GM19372 (cell line): ENCODE data around the gene RMDN3.
A peak's percentile ranks its signal among the peaks of the same experiment; 100 is the strongest.

Source experiments
- ATAC-seq: cut with Tn5 transposase; IDR thresholded peaks from one replicate; pipeline ENCODE4 v1.9.1; 2021; ENCODE audit warnings: mild to moderate bottlenecking, low read depth, moderate library complexity; ENCODE audit not compliant: unreplicated experiment

Gene RMDN3

DNA sequence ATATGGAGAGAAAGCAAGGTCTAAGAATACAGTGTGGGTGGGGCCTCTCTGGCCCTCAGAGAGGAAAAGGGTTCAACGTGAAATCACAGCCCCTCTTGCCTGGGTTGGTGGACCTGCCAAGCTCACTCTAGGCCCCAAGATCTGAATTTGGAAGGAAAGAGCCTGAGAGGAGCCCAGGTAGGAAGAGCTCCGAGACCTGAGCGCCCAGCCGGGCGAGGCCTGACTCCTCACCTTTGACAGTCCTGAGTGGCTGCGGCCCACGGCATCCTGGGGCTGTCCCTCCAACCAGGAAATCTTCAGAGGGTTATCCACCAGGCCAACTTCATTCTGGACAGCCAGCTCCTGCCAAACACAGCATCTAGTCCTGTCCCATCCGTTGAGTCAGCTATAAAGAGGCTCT is 18.4 kb upstream of the RMDN3 start:
- no peak for ATAC-seq

DNA sequence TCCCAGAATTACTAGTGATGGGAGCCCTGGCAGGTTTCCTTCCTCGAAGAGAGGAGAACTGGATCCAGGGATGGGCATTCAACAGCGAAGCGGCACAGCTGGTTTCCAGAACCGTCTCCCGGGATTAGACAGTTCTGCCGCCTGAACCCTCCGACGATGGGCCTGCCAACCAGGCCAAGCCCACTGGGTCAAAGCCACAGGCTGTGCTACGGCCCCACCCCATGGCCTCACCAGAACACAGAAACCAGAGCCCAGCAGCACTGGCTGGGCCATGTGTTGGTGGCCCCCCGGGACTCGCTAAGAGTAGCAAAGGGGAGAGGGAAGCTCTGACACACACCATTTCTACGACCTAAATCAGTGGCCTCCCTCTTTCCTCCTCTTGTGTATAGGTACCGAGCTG is 17.0 kb upstream of the RMDN3 start:
- no peak for ATAC-seq

DNA sequence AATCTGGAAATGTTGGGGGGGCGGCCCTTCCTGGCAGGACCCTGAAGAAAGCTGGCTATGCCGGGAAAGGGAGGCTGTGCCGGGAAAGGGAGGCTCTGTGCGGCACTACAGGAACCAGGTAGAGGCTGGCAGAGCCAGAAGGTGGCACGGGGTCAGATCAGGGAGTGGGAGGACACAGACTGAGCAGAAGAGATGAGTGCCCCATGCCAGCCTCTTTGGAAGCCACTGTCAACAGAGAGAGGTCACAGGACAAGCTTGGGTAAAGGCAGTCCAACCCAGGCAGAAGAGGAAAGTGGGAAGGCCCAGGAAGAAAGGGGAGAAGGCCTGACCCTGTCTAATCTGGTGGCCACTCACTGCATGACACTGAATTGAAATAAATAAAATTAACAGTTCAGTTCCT is 16.2 kb upstream of the RMDN3 start:
- ATAC-seq = no peak

DNA sequence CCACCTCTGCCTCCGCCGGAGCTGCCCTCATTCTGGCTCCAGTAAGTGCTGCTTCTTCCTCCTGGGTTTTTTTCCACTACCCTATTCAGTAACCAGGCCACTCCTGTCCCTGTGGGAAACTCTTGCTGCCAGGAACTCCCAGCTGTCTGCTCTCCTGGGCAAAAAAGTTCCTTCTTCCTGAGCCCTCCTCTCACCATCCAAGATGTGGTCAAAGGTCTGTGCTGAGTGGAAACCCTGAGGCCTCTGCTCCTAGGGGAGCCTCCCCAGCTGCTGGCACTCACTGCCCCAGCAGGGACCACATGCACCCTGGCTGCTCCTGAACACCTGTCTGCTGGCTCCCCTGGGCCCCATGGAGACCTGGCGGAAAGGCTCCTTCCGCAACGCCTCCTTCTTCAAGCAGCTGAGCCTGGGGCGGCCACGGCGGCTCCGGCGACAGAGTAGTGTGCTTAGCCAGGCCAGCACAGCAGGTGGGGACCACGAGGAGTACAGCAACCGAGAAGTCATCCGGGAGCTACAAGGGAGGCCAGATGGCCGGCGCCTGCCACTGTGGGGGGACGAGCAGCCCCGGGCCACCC is 15.2 kb upstream of the RMDN3 start:
- no peak for ATAC-seq

DNA sequence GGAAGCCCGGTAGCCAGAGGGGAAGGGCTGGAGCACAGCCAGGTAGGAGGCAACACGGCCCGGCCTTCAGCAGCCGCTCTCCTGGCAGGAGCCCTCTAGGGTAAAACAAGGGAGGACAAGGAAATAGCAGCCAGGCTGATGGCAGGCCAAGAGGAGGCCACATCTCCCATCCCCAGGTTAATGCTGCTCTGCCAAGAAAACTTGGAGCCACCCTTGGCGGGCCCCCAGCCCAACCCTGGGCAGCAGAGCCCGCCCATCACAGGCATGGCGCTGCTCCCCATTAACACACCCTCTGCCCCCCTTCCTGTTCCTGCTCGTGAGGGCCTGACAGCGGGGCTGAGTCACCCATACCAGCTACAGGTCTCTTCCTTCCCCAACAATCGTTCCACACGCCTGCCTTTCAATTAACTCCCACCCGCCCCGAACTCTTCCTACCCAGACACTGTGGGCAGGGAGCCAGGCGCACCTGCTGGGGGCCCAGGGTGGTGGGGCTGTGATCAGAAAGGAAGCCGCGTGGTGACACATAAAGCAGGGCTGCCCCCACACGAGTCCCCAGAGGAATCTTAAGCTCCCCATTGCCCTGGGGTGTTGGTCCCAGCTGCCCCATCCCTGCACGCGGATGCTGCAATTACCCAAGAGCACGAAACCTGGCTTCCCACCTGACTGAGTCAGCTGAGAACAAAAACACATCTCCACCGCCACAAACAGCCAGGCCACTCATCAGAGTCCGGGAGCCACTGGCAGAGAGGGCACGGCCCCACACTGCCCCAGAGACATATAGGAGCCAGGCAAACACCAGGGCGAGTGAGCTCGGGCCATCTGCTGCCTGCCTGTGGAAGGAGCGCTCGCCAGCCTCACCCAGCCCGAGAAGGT is 14.5 kb upstream of the RMDN3 start, which contains the start of gene C15orf62:
Gene C15orf62 (plus strand): TSS at position 707 of the 873 bp plus-strand sequence. CDS start 516 bp downstream, outside the sequence.
- ATAC-seq = peak; percentile 35

DNA sequence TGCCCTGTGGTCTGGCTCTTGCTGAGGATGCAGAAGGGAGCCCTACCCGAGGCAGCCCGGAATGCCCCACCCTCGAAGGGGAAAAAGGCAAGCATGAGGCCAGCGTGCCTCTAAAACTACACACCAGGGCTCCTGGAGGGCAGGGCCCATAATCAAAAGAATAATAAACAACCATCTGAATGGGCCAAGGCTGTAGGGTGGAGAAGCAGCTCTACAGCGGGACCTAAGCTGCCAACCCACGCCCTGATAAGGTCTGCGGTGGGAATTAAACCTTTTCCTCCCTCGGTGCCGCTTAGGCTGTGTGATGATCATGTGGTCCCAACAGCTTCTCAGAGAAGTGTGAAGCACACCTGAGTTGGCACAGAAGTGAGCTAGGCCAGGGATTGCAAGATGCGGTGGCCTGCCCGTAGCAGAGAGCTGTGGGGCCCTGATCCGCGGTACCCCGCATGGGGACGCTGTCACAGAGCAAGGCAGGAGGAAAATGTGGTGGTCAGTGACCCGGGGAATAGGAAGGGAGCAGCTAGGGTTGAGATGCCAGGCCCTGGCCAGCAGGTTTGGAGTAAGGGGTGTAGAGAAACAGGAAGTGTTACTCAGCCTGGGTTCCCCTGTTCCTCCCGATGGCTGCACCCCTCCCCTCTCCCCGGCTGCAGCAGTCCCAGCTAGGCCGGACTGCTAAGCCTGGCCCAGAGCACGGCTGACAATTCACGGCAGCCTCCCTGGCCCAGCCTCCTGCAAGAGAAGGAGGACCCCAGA is 13.6 kb upstream of the RMDN3 start:
- peak; percentile 12 for ATAC-seq

DNA sequence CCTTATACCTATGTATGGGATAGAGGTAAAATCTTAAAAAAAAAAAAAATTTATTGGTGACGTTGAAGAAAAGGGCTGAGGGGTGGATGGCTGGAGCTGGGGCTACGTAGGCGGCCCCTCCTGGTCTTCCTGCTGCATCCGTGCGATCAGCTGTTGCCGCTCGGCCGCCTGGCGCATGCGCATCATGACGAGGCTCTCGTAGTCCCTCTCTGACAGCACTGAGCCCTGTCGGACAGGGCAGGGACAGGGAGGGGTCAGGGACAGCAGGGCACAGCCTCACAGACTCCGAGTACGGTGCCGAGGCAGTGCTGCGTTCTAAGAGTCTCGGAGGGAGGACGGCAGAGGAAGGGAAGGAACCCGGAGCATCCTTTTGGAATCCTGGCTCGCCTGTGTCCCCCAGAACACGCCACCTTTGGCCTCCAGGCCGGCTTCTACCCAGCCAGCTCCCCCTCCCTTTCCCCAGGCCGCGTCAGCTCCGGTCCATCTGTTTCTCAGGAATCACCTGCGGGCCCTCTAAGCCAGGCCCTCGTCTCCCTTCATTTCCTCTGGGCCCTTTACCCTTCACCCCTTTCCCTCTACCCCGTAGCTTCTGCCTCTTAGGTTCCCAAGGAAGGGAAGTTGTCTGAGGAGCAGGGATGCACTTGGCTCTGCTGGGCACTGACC is 12.9 kb upstream of the RMDN3 start:
- no peak for ATAC-seq

DNA sequence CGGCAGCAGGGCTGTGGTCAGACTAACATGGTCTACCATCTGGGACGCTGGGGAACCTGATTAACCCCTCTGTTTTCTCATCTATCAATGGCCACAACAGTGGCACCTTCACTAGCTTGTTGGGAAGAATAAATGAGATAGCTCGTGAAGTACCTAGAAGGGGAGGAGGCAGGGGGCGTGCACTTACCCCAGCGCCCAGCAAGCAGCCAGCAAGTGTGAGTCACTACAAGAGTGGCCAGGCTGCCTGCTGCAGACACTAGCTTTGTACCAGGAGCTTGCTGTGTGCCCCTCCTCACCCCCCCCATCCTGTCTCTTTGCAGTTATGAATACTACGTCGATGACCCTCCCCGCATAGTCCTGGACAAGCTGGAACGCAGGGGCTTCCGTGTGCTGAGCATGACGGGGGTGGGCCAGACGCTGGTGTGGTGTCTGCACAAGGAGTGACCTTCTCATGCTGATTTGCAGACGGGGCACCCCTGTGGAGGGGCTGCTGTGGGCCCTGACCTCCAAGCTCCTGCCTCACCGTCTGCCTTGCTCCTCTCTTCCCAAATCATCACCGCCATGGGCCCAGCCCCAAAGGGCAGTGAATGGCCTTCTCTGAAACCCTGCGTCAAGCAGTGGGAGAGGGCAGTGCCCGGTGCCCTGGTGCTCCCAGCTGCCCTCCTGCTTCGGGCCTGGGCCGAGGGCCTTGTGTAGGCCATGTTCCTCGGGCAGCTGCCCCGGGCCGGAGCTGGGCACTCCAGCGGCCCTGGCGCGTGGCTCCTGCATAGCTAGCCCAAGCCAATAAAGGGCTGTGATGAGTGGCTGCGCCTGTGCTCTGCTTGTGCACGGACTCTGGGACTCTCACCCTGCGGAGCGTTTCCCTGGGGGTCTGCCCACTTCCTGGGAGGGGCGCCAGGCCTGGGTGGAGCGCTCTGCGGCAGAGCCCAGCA is 12.1 kb upstream of the RMDN3 start:
- no peak for ATAC-seq

DNA sequence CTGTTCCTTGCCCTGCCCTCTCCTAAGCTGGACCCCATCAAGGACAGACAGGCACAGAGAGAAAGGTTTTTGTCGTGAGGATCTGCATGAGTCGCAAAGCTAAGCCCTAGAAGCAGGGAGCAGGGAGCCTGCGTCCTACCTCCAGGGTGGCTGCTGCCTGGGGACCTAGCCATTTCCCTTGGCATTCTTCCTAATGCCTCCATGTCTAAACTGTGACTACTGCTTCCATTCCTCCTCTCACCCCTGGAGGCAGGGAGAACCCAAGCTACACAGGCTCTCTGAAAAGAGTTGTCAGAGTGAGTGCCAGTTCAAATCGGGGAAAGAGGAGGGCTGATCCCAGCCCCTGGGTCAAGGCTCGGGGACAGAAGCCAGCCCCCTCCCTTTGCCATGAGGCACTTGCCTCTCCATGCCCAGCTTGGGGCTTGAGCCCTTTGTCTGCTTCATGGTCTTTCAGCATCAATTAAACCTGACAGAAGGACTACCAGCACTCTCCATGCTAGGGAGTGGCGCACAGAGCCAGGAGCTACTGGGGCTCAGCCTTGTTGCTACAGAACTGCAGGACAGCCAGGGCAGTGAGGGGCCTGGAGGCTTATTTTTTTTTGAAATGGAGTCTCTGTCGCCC is 11.3 kb upstream of the RMDN3 start:
- ATAC-seq = no peak

DNA sequence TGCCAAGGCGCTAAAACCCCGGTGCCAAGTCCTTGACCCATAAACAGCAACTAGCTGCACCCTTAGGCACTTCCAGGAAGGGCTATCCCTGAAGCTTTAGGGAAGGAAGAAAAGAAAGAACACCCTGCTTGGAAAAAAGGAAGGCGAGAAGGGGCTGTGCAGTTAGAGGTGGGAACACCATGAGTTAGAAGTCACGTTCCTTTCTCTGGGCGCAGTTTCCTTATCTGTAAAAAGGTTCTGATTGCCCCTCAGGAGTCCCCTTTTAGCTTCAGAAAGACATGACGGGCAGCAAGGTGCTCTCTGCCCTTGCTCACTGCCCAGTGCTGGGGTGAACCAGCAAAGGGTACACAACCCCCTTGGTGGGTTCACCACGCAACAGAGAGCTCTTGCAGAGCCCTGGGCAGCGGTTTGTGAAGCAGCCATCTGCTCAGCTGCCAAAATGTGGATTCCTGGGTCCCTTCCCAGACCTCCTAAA is 9.6 kb upstream of the RMDN3 start:
- no peak for ATAC-seq

DNA sequence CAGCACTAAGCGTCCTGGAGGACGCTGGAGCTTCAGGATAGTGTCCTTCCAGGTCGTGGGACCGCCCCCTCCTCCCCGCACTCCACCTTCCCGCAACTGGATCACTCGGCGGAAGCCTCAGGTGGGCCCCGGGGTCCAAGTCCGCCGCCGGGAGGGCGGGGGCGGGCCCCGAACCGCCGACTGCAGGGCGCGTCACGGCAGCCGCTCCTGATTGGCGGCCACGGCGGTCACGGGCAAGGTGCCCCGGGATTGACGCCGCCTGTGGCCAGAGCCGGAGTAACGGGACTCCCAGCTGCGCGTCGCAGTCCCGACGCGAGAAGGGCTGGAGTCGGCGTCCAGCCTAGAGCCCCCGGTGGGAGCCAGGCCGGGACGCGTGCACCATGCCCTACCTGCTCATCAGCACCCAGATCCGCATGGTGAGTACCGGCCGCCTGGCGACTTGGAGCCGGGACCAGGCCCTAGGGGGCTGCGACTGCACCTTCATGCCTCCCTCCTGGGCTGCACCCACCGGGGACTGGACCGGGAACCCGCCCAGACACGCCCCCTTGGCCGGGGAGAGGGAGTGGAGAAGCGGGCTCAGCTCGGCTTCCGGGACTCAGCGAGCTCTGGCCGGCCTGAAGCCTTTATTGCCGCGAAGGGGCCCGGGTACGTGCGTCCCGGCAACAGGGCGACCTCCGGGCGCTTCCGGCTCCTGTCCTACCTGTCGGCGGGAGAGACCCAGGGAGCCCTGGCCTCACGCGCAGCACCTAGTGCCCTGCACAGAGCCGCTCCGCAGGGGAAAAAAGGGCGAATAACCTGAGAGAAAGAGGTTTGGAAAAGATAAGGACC is 9.0 kb upstream of the RMDN3 start, which contains the start of gene GCHFR:
Gene GCHFR (plus strand): TSS at position 268 of the 828 bp plus-strand sequence. CDS start 113 bp downstream, at position 381.
- peak; percentile 62 for ATAC-seq

DNA sequence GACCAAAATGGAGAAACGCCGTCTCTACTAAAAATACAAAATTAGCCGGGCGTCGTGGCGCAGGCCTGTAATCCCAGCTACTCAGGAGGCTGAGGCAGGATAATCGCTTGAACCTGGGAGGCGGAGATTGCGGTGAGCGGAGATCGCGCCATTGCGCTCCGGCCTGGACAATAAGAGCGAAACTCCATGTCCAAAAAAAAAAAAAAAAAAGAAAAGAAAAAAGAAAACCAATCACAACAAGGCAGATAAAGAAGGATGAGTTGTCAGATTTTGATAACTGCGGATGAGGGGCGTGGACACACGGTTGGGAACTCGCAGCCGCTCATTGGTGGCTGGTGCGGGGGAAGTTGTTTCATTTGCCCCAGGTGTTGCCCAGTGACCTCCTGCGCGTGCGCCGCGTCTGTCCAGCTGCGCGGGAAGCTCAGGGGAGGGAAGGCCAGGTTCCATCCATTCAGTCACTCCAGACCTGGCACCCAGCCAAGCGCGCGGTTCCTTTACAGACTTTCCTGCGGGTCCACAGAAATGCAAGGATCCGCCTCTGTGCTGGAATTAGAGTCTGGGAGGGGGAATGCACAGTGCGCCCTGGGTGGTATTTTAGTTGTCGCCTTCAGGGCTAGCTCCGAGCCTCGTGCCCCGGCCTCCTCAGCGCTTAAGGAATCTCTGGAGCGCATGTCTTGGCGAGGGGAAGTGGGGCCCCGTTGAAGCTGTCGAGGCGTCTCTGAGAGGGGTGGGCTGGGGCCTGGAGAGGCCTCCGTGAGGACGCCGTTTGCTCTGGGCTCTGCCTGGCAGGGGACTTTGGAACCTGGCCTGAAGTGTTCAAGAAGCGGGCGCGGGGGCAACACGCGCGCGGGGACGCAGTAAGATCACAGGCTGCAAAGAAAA is 8.1 kb upstream of the RMDN3 start:
- ATAC-seq = peak; percentile 12

DNA sequence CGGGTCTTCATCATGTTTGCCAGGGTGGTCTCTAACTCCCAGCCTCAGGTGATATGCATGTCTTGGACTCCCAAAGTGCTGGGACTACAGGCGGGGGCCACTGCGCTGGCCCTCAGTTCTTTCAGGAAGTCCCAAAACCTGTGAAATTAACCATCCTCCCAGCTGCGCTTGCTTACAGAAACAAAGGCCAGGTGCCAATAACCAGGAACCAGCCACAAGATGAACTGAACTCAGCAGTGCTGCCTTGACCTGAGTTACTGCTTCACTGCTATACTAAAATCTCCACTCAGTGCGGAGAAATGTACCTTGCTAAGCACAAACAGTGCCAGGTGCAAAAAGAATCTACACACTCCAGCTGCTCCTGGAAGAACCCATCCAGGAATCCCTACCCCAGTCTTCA is 4.9 kb upstream of the RMDN3 start:
- no peak for ATAC-seq

DNA sequence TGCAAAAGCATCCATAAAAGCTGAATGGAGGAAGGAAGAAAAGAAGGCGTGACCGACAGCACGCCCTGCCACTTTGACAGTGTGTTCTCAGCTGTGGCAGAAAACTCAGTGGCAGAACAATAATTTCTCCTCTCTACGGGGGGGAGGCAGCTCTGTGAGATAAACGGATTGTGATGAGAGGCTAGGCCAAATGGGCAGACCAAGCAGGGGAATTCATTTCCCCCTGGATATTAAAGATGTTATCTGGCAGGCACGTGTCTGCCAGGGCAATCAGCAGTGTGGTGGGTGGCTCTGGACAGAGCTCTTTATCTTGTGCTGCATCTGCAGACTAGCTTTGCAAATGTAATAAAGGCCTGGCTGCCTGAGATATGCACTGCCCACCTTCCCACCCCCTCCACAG is 1.9 kb upstream of the RMDN3 start:
- no peak for ATAC-seq

DNA sequence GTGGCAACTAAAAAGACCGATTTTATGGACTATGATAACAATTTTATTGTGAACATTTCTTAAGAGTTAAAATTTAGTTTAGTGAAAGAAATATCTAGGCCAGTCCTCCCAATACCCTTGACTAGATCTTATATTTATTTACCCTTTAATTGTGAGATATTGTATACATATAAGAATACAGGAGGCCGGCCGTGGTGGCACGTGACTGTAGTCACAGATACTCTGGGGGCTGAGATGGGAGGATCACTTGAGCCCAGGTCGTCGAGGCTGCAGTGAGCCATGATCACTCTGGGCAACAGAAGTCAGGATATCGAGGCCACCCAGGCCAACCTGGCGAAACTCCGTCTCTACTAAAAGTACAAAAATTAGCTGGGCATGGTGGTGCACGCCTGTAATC is 756 bp upstream of the RMDN3 start:
- no peak for ATAC-seq

DNA sequence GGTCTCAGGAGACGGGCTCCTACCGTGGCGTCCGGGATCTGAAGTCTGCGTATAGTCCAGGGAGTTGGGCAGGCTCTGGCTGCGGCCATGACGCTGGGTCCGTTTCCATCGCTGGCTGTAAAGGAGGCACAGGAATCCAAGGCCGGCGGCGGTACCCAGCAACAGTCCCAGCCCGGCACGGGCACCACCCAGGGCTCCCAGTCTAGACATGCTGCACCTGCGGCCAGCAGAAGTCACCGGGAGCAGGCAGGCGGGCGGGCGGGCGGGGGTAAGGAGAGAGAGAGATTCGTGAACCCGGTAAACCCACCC is 526 bp downstream of the RMDN3 start:
- ATAC-seq = no peak

DNA sequence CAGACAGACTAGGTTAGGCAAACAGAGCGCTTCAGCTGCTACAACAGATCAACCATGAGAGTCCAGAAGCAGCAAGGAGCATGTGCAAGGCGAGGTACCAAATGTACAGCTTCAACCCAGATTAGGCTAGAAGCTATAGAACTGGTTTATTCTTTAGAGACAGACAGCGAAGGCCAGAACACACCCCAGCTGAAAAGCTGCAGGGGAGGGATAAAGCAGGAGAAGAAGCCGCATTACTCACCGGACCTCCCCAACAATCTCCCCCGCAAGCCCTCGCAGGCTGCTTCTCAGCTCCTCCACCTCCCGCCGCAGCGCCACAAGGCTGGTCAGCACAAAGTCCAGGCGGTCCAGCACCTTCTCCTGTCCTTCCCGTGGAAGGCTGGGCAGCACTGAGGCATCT is 3.3 kb downstream of the RMDN3 start:
- no peak for ATAC-seq
